Thyroid gland (tissue), 4 donors: Measurements from ENCODE around the gene RIMBP2. TPM values are rescaled to one million over a fixed set of nuclear protein-coding genes. Genes with fewer than 3 reads are reported as not detected.

Experiments used
- DNase-seq, 2 donors: peaks; one replicate each; pipeline ENCODE4 v3.0.0-alpha.2; 2019
- H3K27ac ChIP-seq, 3 donors: fragments of 200-600 bp; sonication (generic); 1 replicate in 2 of 3; 2 replicates in 1 of 3; pipeline ENCODE4 v1.5.1; 2016 to 2019; ENCODE audit warnings: mild to moderate bottlenecking in 1 of 3, moderate library complexity in 1 of 3
- H3K27me3 ChIP-seq: fragments of 200-600 bp; sonication (generic); one replicate; pipeline ENCODE4 v1.5.1; 2019
- H3K36me3 ChIP-seq, 2 donors: fragments of 200-600 bp; sonication (generic); one replicate each; pipeline ENCODE4 v1.5.1; 2016 to 2019
- H3K4me1 ChIP-seq, 2 donors: fragments of 200-600 bp; sonication (generic); one replicate each; pipeline ENCODE4 v1.5.1; 2017 to 2019
- H3K4me3 ChIP-seq, 3 donors: fragments of 200-600 bp; sonication (generic); replicated peaks in 1 of 3; 1 replicate in 2 of 3; 2 replicates in 1 of 3; pipeline ENCODE4 v1.5.1; 2016; ENCODE audit warnings: mild to moderate bottlenecking in 1 of 3
- H3K9me3 ChIP-seq: fragments of 200-600 bp; sonication (generic); one replicate; pipeline ENCODE4 v1.5.1; 2017
- CTCF ChIP-seq, 6 experiments: fragments of 200-600 bp in 3 of 6; fragments of 450-650 bp in 3 of 6; sonication (generic) in 3 of 6; IDR thresholded peaks; one replicate each; pipeline ENCODE4 v1.5.1; 2016 to 2019; ENCODE audit warnings: antibody characterized with exemption in 6 of 6, mild to moderate bottlenecking in 2 of 6, inconsistent platforms in 1 of 6, moderate library complexity in 1 of 6
- POLR2A ChIP-seq, 2 donors: fragments of 450-650 bp; IDR thresholded peaks; one replicate each; pipeline ENCODE4 v1.6.1; 2017; ENCODE audit warnings: antibody characterized with exemption in 2 of 2, mild to moderate bottlenecking in 2 of 2, moderate library complexity in 1 of 2
- WGBS, 2 donors: methylation state at CpG; one replicate each; pipeline ENCODE4 v1.1.5; 2017; 5-methylcytosine and 5-hydroxymethylcytosine counted together
- intact Hi-C: fragments of 100-400 bp; cut with DNase I; formaldehyde crosslinking; loops from one replicate; pipeline ENCODE4 v1.15.1; 2023
- total RNA-seq, 4 donors: library from RNA; depleted of rRNA; stranded (reverse); fragments of >200 nt; gene quantifications; one replicate each; pipeline ENCODE4 v1.2.3, GENCODE V29; 2016

The RIMBP2 gene
- total RNA-seq, 4 donors from 2014 or later = 0.11 to 2.2 (median 0.63) TPM

- H3K9me3 ChIP-seq = no peaks in the 10 kb centered on the region
- no peaks in the 10 kb centered on the region for H3K27me3 ChIP-seq
- TF ChIP-seq POLR2A (IDR thresholded peaks at IDR 0.05) (no peak), CTCF (IDR thresholded peaks at IDR 0.05) (no peak)
- H3K36me3 ChIP-seq = no peaks in the 10 kb centered on the region
- DNase-seq = peak; percentile 24 to 36
- intact Hi-C loops = no loop called here
- whole genome bisulfite sequencing, 2 donors = 47 to 59% methylated on average over 9 to 10 of the region's 10 CpGs
- H3K4me3 ChIP-seq = no peak overlapping the region
- H3K27ac ChIP-seq = peak overlapping the region; percentile 36 to 54 (median 54)
- peaks cover 14 to 26% of the 10 kb centered on the region in 2 donors for H3K4me1 ChIP-seq
Observed at GRCh38 chr12:130497991-130498390, 218.1 kb downstream of the RIMBP2 start.

- Histone ChIP-seq H3K27me3 (no peaks in the 10 kb centered on the region), H3K36me3 (no peaks in the 10 kb centered on the region), H3K4me1 (peaks cover 14 to 26% of the 10 kb centered on the region in 2 donors), H3K9me3 (no peaks in the 10 kb centered on the region), H3K4me3 (no peak overlapping the region), H3K27ac (no peak overlapping the region)
- no peak for DNase-seq
- no peak for TF ChIP-seq POLR2A (IDR thresholded peaks at IDR 0.05)
- TF ChIP-seq CTCF (IDR thresholded peaks at IDR 0.05) = no peak
- 64 to 80% methylated on average over 12 of the region's 12 CpGs for whole genome bisulfite sequencing, 2 donors
- intact Hi-C loops = no loop called here
Observed at GRCh38 chr12:130497321-130497720, 218.8 kb downstream of the RIMBP2 start.

- WGBS, 2 donors = 76 to 78% methylated on average over 13 to 14 of the region's 14 CpGs
- H3K36me3 ChIP-seq = no peaks in the 10 kb centered on the region
- intact Hi-C loops = no loop called here
Observed at GRCh38 chr12:130496516-130497120, 219.5 kb downstream of the RIMBP2 start.

GRCh38 chr12:130495156-130495555 is 220.9 kb downstream of the RIMBP2 start:
- TF ChIP-seq POLR2A (IDR thresholded peaks at IDR 0.05) (no peak), CTCF (IDR thresholded peaks at IDR 0.05) (no peak)
- H3K9me3 ChIP-seq = no peaks in the 10 kb centered on the region
- WGBS, 2 donors = 91 to 92% methylated on average over 8 of the region's 8 CpGs
- no peaks in the 10 kb centered on the region for H3K27me3 ChIP-seq
- intact Hi-C loops = no loop called here
- no peak for DNase-seq
- H3K4me1 ChIP-seq = peaks cover 16 to 34% of the 10 kb centered on the region in 2 donors
- H3K36me3 ChIP-seq = no peaks in the 10 kb centered on the region
- no peak overlapping the region for H3K4me3 ChIP-seq
- H3K27ac ChIP-seq = no peak overlapping the region

More at GRCh38 chr12:130496516-130497120, 219.5 kb downstream of the RIMBP2 start:
- Histone ChIP-seq H3K27me3 (no peaks in the 10 kb centered on the region), H3K9me3 (no peaks in the 10 kb centered on the region), H3K4me1 (peaks cover 16 to 31% of the 10 kb centered on the region in 2 donors), H3K27ac (no peak overlapping the region), H3K4me3 (no peak overlapping the region)
- no peak for DNase-seq
- TF ChIP-seq POLR2A (IDR thresholded peaks at IDR 0.05) = no peak
- no peak for TF ChIP-seq CTCF (IDR thresholded peaks at IDR 0.05)

- H3K27ac ChIP-seq = no peak overlapping the region
Observed at GRCh38 chr12:130494736-130495135, 221.4 kb downstream of the RIMBP2 start.

More at GRCh38 chr12:130494736-130495135, 221.4 kb downstream of the RIMBP2 start:
- 87 to 91% methylated on average over 8 of the region's 8 CpGs for WGBS, 2 donors
- intact Hi-C loops = no loop called here
- H3K27me3 ChIP-seq = no peaks in the 10 kb centered on the region
- H3K4me3 ChIP-seq = no peak overlapping the region
- DNase-seq = no peak
- H3K4me1 ChIP-seq = peaks cover 16 to 34% of the 10 kb centered on the region in 2 donors
- TF ChIP-seq POLR2A (IDR thresholded peaks at IDR 0.05) (no peak), CTCF (IDR thresholded peaks at IDR 0.05) (no peak)
- H3K9me3 ChIP-seq = no peaks in the 10 kb centered on the region
- H3K36me3 ChIP-seq = no peaks in the 10 kb centered on the region
